GM03348 (cell line): ENCODE results near the gene ZSCAN12.
"Not testable (repeated sequence)": the region's sequence is repeated elsewhere in the genome, so short reads cannot be mapped to it uniquely, and the experiment has no call there.

Source experiments
- DNase-seq: peaks from one replicate; pipeline ENCODE4 v3.0.0; 2012; ENCODE audit warnings: low spot score

Gene ZSCAN12

DNA sequence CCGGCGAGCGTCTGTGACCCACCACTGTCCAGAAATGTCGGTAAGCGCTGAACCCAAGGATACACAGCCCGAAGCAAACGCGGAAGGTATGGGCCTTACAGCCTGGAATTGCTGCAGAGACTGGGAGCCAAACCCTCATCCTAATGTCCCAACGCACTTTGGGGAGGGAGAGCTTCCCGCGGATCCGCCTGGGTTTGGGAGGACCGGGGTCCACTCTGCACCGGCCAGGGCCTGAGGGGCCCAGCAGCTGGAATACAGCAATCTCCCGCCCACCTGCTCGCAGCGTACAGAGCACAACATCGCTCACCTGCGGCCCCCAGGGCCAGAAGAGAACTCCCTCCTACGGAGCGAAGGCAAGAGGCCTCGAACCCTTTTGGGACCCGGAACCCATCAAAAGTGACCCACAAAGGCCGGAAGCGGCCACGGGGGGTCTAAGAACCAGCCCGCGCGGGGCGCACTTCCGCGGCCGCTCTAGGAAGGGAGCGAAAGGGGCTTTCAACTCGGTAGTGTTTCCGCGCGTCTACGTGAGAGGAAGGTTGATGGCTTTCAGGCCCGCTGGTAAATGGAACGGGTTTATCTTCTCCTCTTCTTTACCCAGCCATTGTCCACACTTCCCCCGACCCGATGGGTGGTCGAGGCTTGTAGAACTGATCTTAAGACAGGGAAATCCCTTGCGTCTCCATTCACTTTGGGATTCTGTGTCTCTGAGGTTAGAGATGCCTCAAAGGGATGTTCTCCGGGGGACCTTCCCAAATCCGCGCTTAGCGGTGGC is at the start of gene ZSCAN12:
TSS of gene ZSCAN12 (minus strand) at position 398 of the 772 bp plus-strand sequence. CDS start 1,342 bp downstream, outside the sequence.
- peak; percentile 87 for DNase-seq

DNA sequence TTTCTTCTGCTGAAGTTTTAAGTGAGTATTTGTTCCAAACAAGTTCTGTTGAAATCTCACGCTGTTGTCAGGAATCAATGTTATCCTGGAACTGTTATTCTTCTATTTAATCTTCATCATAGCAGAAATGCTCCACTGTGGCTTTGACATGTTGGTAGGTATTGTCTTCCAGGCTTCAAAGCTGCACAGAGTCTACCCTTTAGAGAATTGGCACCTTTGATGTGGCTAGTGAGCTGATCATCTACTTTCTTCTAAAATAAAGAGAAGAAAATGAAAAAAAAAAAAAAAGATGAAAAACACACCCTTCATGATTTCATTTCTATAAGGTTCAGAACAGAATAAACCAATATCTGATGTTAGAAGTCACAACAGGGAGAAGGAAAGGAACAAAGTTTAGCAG is 49.5 kb upstream of the ZSCAN12 start:
- no peak for DNase-seq

DNA sequence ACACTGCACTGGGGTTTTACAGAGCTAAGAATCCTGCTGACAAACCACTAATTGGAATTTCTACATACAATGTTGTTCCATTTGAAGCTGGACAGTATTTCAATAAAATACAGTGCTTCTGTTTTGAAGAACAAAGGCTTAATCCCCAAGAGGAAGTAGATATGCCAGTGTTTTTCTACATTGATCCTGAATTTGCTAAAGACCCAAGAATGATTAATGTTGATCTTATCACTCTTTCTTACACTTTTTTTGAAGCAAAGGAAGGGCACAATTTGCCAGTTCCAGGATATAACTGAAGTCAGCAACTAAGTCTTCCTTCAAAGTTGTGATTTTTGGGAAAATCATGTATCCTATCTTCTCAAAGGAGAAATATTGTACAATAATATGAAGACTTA is 48.0 kb upstream of the ZSCAN12 start:
- DNase-seq: not testable (repeated sequence)

DNA sequence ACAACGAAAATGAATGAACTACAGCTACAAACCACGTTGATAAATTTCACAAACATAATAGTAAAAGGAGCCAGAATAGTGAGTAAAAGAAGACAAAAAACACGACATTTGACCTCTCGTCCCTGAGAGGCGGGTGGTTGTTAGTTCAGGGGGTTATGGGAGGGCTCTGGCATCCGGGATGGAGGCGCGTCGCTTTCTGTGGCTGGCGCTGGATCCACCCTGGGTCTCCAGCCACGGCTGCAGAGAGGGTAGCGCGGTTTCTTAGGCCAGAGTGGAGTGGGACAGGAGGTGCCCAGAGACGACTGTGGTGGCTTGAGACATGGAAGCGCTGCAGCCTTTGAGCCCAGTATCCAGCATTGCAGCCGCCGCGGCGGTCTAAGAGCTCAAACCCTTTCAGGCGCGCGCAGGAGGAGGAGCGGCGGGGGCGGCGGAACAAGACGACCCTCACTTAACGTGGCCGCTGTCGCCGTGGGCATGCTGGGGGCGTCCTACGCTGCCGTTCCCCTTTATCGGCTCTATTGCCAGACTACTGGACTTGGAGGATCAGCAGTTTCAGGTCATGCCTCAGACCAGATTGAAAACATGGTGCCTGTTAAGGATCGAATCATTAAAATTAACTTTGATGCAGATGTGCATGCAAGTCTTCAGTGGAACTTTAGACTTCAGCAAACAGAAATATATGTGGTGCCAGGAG is 47.4 kb upstream of the ZSCAN12 start:
- DNase-seq: peak; percentile 5

DNA sequence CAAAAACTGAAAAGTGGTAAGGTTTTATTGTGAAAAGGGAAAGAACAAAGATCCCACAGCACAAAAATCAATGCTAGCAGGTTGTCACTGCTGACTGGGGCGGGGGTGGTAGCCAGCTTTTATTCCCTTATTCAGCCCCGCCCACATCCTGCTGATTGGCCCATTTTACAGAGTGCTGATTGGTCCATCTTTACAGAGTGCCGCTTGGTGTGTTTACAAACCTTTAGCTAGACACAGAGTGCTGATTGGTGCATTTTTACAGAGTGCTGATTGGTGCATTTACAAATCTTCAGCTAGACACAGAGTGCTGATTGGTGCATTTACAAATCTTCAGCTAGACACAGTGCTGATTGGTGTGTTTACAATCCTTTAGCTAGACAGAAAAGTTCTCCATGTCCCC is 45.2 kb upstream of the ZSCAN12 start:
- DNase-seq: not testable (repeated sequence)

DNA sequence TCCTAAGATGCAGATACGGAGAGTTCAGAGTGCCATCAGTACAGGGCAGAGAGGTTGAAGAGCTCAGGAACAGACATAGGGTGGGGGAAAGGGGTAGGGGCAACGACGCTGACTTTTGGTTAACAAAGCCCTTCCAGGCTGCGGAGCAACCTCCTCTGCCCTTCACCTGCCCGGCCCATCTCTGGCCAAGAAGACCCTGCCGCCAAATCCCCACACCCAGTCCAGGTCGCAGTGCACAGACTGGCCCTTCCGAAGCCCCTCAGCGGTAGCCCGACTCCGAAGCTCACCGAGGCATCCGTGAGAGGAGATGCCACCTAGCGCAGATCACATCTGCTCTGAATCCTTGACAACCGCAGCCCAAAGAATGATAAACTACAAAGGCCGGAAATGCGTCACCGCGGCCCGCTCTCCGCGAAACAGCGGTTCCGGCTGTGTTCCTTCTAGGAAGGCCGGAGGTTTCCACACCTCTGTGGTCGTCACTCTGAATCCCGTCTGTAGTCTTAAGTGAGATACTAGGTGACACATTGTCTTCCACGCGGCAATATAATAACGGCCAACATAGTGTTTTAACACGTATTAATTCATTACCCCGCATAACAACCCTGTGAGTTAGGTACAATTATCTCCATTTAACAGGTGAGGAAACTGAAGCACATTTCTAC is 43.7 kb upstream of the ZSCAN12 start, which contains the start of gene ZSCAN23:
TSS of gene ZSCAN23 (minus strand) at position 380 of the 662 bp plus-strand sequence. CDS start 7,225 bp downstream, outside the sequence.
- DNase-seq: peak; percentile 86

DNA sequence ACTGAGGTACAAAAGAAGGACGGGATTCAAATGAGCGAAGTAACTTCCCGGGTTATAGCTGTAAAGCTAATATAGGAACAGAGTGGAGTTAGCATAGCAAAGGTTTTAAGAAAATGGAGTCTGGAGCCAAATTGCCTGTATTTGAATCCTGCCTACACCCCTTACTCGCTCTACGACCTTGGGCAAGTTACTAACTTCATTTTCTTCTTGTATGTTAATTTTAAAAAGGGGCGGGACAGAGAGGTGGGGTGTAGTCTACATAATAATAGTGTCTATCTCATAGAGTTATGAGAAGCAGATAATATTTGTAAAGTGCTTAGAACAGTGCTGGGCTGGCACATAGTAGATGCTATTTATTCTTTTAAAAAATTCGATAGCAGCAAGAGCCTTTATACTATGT is 43.0 kb upstream of the ZSCAN12 start:
- no peak for DNase-seq

DNA sequence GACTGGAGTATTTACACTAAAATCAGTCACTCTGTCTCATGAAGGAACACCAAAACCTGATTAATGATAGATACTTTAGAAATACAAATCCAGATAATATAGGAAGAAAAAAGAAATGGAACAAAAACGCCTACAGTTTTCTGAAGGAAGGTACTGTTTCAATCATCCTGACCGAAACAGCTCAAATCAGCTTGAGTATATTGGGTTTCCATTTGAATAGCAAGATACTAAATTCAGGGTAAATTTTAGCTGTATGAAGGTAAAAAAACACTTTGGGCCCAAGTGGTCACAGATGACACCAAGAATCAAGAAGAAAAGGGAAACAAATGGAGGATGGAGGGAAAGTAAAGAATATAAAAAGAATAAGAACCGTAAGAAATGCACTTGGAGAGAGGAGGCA is 36.9 kb upstream of the ZSCAN12 start:
- no peak for DNase-seq

DNA sequence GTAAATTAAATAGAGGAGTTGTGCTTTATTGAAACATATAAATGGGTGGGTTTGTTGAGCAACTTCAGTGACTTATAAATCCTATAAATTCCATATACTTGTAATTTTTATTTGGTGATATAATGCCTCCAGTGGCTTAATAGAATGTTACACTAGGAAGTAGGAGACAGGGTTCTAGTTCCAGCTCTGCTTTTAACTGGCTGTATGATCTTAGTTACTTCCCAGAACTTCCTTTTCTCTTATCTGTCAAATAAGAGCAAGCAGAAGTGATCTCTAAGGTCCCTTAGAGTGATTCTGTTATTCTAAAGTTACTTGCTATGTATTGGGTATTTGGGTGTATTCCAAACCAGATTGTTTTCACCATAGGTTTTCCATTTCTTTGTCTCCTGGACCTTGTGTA is 33.6 kb upstream of the ZSCAN12 start:
- no peak for DNase-seq

DNA sequence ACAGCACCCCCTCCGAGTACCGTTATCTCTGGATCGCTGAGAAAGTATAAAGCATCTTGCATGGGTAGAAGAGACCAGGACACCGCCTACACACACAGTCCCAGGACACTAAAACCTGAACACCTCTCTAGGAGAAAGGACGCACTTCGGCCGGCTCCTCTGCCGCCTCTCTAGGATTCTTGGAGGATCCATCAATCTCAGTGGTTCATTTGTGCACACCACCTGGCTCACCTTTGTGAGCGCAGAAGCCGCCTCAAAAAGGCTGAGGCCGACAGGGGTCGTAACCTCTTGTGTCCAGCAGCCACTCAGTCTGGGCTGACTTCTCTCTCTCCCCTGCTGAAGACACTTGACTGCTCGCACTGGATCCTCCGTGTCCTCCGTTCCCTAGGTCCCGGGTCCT is 30.2 kb upstream of the ZSCAN12 start:
- DNase-seq: no peak

DNA sequence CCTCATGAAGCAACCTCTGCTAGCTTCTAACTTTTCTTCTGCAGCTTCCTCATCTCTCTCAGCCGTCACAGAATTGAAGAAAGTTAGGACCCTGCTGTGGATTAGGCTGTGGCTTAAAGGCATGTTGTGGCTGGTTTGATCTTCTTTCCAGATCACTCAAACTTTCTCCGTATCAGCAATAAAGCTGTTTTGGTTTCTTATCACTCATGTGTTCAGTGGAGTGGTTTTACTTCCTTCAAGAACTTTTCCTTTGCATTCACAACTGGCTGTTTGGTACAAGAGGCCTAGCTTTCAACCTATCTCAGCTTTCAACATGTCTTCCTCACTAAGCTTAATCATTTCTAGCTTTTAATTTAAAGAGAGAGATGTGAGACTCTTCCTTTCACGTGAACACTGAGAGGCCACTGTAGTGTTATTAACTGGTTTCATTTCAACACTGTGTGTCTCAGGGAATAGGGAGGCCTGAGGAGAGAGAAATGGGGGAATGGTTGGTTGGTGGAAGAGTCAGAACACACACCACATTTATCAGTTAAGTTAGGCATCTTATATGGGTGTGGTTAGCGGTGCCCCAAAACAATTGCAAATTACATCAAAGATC is 26.5 kb upstream of the ZSCAN12 start:
- no peak for DNase-seq

DNA sequence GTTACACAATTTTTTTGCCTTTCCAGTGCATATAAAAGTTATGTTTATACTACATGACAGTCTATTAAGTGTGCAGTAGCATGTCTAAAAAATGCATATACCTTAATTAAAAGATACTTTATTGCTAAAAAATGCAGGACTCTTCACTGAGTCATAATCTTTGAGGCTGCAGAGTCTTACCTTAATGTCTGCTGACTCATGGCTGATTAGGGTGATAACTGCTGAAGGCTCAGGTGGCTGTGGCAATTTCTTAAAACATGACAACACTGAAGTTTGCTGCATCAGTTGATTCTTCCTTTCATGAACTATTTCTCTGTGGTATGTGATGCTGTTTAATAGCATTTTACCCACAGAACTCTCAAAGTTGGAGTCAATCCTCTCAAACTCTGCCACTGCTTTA is 24.6 kb upstream of the ZSCAN12 start:
- DNase-seq: no peak

DNA sequence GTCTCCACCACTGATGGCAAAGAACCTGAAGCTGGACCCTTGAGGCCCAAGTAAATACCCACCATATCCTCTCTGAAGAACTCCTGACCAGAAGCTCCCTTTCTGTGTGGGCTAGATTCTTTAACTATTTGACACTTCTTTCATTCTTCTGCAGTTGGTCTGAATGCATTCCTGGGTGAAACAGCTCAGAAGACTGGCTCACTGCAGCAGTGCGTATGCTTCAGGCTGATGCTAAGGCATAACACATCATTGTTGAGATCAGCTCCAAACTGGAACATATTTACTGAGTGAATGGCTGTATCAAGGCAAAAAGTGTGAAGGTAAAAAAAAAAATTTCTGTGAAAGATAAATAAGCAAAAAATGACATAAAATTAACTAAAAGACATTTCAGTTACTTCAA is 24.0 kb upstream of the ZSCAN12 start:
- no peak for DNase-seq

DNA sequence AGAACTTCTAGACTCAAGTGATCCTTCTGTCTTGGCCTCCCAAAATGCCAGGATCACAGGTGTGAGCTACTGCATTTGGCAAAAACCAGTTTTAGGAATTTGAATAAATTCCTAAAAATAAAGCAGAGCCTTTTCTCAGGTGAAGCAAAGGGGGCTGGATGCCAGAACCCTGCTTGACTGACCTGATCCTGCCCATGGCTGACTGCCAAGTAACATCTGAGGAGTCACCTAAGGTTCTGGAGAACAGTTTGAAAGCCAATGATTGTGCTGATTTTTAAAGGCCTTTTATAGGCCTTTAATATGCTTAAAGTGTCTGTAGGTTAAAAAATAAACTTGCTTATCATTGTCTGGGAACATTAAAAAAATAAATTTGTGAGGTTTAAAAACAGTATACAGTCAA is 14.1 kb upstream of the ZSCAN12 start:
- no peak for DNase-seq

DNA sequence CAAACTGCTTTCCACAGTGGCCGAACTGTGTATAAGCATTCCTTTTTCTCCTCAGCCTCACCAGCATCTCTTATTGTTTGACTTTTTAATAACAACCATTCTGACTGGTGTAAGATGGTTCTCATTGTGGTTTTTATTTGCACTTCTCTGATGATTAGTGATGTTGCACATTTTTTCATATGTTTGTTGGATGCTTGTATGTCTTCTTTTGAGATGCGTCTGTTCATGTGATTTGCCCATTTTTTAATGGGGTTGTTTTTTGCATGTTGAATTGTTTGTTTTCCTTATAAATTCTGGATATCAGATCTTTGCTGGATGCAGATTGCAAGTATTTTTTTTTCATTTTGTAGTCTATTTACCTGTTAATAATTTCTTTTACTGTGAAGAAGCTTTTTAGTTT is 11.2 kb upstream of the ZSCAN12 start:
- DNase-seq: no peak

DNA sequence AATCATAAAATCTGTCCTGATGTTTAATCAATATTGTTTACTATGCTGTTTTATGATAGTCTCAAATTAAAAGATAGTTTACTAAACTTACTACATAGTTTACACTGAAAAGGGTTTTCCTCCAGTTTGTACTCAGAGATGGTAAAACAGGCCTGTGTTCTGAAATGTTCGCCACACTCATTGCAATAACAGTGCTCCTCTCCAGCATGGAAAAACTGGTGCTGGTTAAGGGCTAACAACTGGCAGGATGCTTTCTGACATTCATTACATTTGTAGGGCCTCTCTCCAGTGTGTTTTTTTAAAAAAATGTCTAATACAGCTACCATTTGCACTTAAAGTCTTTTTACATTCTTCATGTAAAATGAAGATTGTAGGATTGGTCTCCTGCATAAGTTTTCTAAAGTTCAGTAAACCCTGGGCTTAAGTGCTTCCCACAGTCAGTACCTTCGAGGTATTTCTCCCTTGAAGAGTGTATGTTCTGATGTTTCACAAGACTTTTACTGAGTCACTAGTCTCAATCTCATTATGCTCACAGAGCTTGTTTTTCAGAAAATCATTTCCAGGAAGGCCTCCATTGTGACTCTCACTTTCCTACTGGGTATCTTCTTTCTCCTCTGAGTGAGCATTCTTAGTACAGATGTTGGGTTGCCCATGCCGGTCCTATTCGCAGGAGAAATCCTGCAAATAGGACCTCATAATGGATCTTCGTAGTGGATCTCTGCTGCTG is 8.7 kb upstream of the ZSCAN12 start:
- DNase-seq: no peak

DNA sequence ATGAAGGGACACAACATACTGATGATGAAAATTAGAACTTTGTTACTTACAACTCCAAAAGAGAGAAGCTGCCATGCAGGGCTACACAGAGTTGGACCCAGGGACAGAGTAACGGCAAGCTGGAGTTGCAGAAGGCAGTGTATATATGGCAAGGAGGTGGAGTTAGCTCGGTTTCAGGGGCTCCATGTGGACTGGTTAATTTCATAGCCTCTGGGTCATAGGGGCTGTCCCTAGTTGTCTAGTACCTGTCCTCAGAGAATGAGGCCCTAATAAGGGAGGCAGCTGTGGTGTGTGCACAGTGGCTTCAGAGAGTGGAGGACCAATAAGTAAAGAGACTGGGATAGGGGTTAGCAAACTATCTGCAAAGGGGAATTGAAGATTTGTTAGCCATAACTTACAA is 7.9 kb upstream of the ZSCAN12 start:
- no peak for DNase-seq

DNA sequence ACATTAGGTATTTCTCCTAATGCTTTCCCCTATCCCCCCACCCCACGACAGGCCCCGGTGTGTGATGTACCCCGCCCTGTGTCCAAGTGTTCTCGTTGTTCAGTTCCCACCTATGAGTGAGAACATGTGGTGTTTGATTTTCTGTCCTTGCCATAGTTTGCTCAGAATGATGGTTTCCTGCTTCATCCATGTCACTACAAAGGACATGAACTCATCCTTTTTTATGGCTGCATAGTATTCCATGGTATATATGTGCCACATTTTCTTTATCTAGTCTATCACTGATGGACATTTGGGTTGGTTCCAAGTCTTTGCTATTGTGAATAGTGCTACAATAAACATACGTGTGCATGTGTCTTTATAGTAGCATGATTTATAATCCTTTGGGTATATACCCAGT is 4.4 kb upstream of the ZSCAN12 start:
- not testable (repeated sequence) for DNase-seq

DNA sequence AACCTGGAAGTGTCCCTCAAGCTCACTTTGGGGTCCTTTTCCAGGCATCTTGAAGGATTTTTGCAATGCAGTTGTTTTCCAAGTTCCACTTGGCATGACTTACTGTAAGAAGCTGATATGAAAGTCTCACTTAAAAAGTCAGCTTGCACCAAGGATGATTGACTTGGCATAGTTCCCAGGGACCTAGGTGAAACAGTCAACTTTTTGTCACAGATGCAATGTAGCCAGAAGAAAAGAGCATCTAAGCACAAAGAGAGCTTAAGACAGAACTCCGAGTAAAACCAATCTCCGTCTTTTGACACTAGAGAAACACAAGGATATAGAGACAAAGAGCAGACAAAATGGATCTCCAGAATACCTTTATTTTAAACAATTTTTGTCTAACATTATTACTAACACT is 2.6 kb upstream of the ZSCAN12 start:
- DNase-seq: no peak

DNA sequence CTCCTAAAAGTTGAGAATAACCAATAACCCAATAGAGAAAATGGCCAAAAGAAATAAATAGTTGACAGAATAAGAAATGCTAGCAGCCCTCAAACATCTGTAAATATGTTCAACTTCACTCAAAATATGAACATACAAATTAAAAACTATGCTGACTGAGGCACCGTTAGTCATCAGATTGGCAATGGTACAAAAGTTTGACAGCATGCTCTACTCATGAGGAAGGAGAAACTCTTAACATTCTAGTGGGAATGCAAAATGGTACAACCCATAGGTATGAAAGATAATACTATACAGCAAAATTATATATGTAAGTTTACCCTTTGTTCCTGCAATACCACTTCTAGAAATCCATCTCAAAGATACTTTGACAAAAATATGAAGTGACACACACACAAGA is 1.6 kb upstream of the ZSCAN12 start:
- DNase-seq: no peak

DNA sequence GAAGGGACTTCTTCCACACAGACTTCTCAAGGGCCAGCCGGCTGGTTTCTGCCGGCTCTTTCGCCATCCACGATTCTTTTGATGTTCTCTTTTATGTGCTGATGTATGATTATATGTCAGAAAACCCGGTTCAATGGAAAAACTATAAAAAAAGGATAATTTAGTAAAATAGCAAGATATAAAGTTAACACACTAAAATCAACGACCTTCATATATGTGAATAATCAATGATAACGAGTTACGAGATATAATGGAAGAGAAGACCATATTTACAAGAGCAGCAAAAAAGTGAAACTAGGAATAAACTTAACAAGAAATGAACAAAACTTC is 540 bp upstream of the ZSCAN12 start:
- DNase-seq: no peak

DNA sequence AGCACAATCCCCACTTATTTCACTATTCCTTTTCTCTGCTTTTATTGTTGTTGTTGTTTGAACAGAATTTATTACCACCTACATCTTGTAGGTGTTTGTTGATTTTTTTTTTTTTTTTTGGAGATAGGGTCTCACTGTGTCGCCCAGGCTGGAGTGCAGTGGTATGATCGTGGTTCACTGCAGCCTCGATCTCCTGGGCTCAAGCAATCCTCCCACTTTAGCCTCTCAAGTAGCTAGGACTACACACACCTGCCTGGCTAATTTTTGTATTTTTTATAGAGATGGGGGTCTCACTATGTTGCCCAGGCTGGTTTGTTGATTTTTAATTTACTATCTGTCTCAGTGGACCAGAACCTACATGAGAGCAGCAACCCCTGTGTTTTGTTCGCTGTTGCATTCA is 3.6 kb downstream of the ZSCAN12 start:
- DNase-seq: no peak
